HG03066 (cell line): ENCODE results near the gene ACSS1.

Source experiments
- ATAC-seq: cut with Tn5 transposase; IDR thresholded peaks from one replicate; pipeline ENCODE4 v1.9.1; 2021; ENCODE audit warnings: low read depth; ENCODE audit not compliant: unreplicated experiment

ACSS1 gene

GRCh38 chr20:25079171-25079570 is 21.2 kb upstream of the ACSS1 start:
- no peak for ATAC-seq

- ATAC-seq: no peak
Measured at GRCh38 chr20:25078662-25079061, 20.7 kb upstream of the ACSS1 start.

GRCh38 chr20:25077610-25078169 is 19.8 kb upstream of the ACSS1 start:
- ATAC-seq: no peak

- ATAC-seq: no peak
Measured at GRCh38 chr20:25076731-25077609, 19.0 kb upstream of the ACSS1 start.

- no peak for ATAC-seq
Measured at GRCh38 chr20:25076201-25076600, 18.3 kb upstream of the ACSS1 start.

- no peak for ATAC-seq
Measured at GRCh38 chr20:25073544-25073943, 15.6 kb upstream of the ACSS1 start.

- no peak for ATAC-seq
Measured at GRCh38 chr20:25072226-25072811, 14.4 kb upstream of the ACSS1 start.

GRCh38 chr20:25071734-25072133 is 13.8 kb upstream of the ACSS1 start:
- ATAC-seq: no peak

GRCh38 chr20:25070821-25071473 is 13.0 kb upstream of the ACSS1 start:
- ATAC-seq: no peak

GRCh38 chr20:25067102-25067987 is 9.4 kb upstream of the ACSS1 start:
- ATAC-seq: no peak

GRCh38 chr20:25066386-25066785 is 8.4 kb upstream of the ACSS1 start:
- ATAC-seq: no peak

- peak; percentile 71 for ATAC-seq
Measured at GRCh38 chr20:25065625-25066338, 7.8 kb upstream of the ACSS1 start.

GRCh38 chr20:25065072-25065624 is 7.2 kb upstream of the ACSS1 start:
- ATAC-seq: no peak

- ATAC-seq: no peak
Measured at GRCh38 chr20:25064561-25065071, 6.7 kb upstream of the ACSS1 start.

- ATAC-seq: no peak
Measured at GRCh38 chr20:25063981-25064380, 6.0 kb upstream of the ACSS1 start.

- no peak for ATAC-seq
Measured at GRCh38 chr20:25063546-25063945, 5.6 kb upstream of the ACSS1 start.

GRCh38 chr20:25062841-25063240 is 4.9 kb upstream of the ACSS1 start:
- ATAC-seq: no peak

- ATAC-seq: no peak
Measured at GRCh38 chr20:25061821-25062530, 4.0 kb upstream of the ACSS1 start.
